Right lobe of liver (tissue), 6 donors: Measurements from ENCODE around the gene ACTL6B. TPM values are rescaled to one million over a fixed set of nuclear protein-coding genes. Genes with fewer than 3 reads are reported as not detected.

Experiments
- ATAC-seq, 4 donors: fragments of 200-7000 bp; cut with Tn5 transposase; one replicate each; pipeline ENCODE4 v1.9.1; 2020; ENCODE audit warnings: mild to moderate bottlenecking in 4 of 4, moderate library complexity in 4 of 4
- DNase-seq, 3 donors: peaks; one replicate each; pipeline ENCODE4 v3.0.0-alpha.2; 2020
- H3K27ac ChIP-seq, 3 donors: fragments of 200-600 bp; one replicate each; pipeline ENCODE4 v1.8.0; 2022
- H3K27me3 ChIP-seq, 2 donors: fragments of 200-600 bp; one replicate each; pipeline ENCODE4 v1.8.0; 2022
- H3K36me3 ChIP-seq, 4 donors: fragments of 200-600 bp; sonication (generic) in 1 of 4; one replicate each; pipeline versions ENCODE4 v1.5.1 to v1.8.0; 2017 to 2022; ENCODE audit warnings: control low read depth in 1 of 4
- H3K4me1 ChIP-seq, 4 donors: fragments of 200-600 bp; sonication (generic) in 1 of 4; one replicate each; pipeline versions ENCODE4 v1.5.1 to v1.8.0; 2017 to 2022; ENCODE audit warnings: control low read depth in 1 of 4
- H3K4me3 ChIP-seq, 3 donors: fragments of 200-600 bp; one replicate each; pipeline ENCODE4 v1.8.0; 2022
- H3K9me3 ChIP-seq, 4 donors: fragments of 200-600 bp; sonication (generic) in 1 of 4; one replicate each; pipeline versions ENCODE4 v1.5.1 to v1.8.0; 2017 to 2022; ENCODE audit warnings: control low read depth in 1 of 4
- POLR2A ChIP-seq: fragments of 450-650 bp; IDR thresholded peaks from one replicate; pipeline ENCODE4 v1.6.1; 2017; ENCODE audit warnings: antibody characterized with exemption, mild to moderate bottlenecking
- WGBS: methylation state at CpG from one replicate; pipeline ENCODE4 v1.1.6; 2018; ENCODE audit warnings: low coverage, low lambda C conversion rate; ENCODE audit not compliant: insufficient coverage; ENCODE audit errors: missing lambda C conversion rate; 5-methylcytosine and 5-hydroxymethylcytosine counted together
- intact Hi-C, 2 donors: fragments of 100-400 bp; cut with DNase I; formaldehyde crosslinking; loops; one replicate each; pipeline versions ENCODE4 v1.11.2 to v1.14.1; 2022
- total RNA-seq, 6 experiments: library from RNA; depleted of rRNA in 2 of 6; stranded (reverse); fragments of >200 nt in 2 of 6; fragmentation: NEBNext Ultra II Directional in 3 of 6; extraction: Animal tissue kit (Norgen Biotek cat#: 25700) in 3 of 6; gene quantifications; one replicate each; pipeline versions ENCODE4 v1.1.0 to v1.2.4, GENCODE V29; 2016 to 2023
- TF ChIP-seq, protein P1 (sequence below), 4 donors: fragments of 200-600 bp in 3 of 4; fragments of 450-650 bp in 1 of 4; IDR thresholded peaks; one replicate each; pipeline versions ENCODE4 v1.5.1 to v1.8.0; 2016 to 2022; ENCODE audit warnings: antibody characterized with exemption in 4 of 4, mild to moderate bottlenecking in 2 of 4
- donor health status: DM: no; HTN: yes; CAD: no.
- donor health status: DM: no; HTN: no; CAD: no.
- donor health status: DM: no; HTN: no; CAD: no.
- donor health status: DM: no; HTN: yes; CAD: no.
- donor health status: DM: no; HTN: yes; CAD: no.

The ACTL6B gene
- total RNA-seq, 6 experiments from 2014 or later = not detected

DNA sequence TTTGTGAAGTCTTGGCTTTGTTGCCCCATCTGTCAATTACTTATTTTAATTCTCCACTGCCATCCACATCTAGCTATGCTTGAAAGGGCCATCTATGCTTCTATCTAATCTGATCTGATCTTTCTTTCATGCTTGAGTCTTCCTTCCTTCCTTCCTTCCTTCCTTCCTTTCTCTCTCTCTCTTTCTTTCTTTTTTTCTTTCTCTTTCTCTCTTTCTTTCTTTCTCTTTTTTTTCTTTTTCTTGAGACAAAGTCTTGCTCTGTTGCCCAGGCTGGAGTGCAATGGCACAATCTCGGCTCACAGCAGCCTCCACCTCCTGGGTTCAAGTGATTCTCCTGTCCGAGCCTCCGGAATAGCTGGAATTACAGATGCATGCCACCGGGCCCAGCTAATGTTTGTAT, 26.2 kb downstream of the ACTL6B start:
- DNase-seq (no peak), ATAC-seq (no peak)
- Histone ChIP-seq H3K36me3 (peaks cover 0 to 75% (median 40%) of the 10 kb centered on the region in 4 donors), H3K9me3 (no peaks in the 10 kb centered on the region), H3K4me3 (no peak overlapping the region), H3K4me1 (peaks cover 0 to 16% (median 9%) of the 10 kb centered on the region in 4 donors), H3K27me3 (no peaks in the 10 kb centered on the region), H3K27ac (no peak overlapping the region)
- TF ChIP-seq POLR2A = no peak
- TF ChIP-seq, protein P1, sequence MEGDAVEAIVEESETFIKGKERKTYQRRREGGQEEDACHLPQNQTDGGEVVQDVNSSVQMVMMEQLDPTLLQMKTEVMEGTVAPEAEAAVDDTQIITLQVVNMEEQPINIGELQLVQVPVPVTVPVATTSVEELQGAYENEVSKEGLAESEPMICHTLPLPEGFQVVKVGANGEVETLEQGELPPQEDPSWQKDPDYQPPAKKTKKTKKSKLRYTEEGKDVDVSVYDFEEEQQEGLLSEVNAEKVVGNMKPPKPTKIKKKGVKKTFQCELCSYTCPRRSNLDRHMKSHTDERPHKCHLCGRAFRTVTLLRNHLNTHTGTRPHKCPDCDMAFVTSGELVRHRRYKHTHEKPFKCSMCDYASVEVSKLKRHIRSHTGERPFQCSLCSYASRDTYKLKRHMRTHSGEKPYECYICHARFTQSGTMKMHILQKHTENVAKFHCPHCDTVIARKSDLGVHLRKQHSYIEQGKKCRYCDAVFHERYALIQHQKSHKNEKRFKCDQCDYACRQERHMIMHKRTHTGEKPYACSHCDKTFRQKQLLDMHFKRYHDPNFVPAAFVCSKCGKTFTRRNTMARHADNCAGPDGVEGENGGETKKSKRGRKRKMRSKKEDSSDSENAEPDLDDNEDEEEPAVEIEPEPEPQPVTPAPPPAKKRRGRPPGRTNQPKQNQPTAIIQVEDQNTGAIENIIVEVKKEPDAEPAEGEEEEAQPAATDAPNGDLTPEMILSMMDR (IDR thresholded peaks at IDR 0.05) = no peak
- intact Hi-C loops = loop anchor here in 1 of 2 donors (10.0 kb wide), 1 partner anchor 55 kb away; no protein-coding TSS in a partner anchor
- WGBS = 87% methylated on average over 4 of the region's 4 CpGs

DNA sequence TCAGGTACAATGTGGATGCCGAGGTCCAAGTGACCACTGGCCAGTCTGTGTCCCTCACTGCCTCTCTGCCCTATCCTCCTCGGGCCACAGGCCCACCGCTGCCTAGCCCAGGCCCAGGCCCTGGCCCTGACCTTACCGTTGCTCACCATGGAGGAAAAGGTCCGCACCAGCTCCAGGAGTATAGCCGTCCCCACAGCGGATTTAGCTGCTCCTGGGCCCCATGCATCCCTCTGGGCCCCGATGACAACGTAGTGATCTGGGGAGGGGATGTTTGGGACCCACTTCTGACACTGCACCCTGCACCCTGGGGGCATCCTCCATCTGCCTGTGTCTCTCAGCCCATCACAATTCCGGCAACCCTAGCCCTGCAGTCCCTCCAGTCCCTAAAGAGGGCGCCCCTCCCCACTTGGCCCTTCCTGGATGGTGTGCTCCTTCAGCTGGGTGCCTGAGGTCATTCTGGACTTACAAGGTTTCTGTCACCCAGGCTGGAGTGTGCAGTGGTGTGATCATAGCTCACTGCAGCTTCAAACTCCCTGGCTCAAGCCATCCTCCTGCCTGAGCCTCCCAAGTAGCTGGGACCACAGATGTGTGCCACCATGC, 27.0 kb downstream of the ACTL6B start:
- Histone ChIP-seq H3K27ac (no peak overlapping the region), H3K36me3 (peaks cover 0 to 73% (median 39%) of the 10 kb centered on the region in 4 donors), H3K4me1 (peaks cover 0 to 18% (median 9%) of the 10 kb centered on the region in 4 donors), H3K4me3 (no peak overlapping the region), H3K27me3 (no peaks in the 10 kb centered on the region), H3K9me3 (no peaks in the 10 kb centered on the region)
- WGBS = 84% methylated on average over 5 of the region's 11 CpGs
- intact Hi-C loops = loop anchor here in 1 of 2 donors (10.0 kb wide), 1 partner anchor 56 kb away; no protein-coding TSS in a partner anchor
- ATAC-seq = no peak
- no peak for TF ChIP-seq POLR2A
- TF ChIP-seq, protein P1 (IDR thresholded peaks at IDR 0.05) = peak in 2 of 4 donors; percentile 18 to 19
- DNase-seq = peak in 1 of 3 donors; percentile 19

DNA sequence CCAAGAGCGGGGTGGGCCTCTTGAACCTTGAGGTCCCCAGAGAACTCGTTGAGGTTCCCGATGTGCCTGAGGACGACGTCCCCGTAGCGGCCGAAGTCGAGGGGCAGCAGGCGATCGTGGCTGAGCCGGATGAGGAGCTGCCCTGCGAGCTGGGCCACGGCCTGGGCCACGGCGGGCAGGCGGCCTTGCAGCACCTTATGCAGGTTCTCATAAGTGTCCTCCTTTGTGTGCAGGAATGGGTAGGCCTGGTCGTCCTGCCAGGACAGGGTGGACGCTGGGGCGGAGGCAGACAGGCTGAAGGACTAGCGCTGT, 29.1 kb downstream of the ACTL6B start:
- Histone ChIP-seq H3K27ac (peak overlapping the region in 1 of 3 donors; percentile 64), H3K27me3 (no peaks in the 10 kb centered on the region), H3K9me3 (no peaks in the 10 kb centered on the region), H3K4me1 (peaks cover 0 to 33% (median 17%) of the 10 kb centered on the region in 4 donors), H3K4me3 (no peak overlapping the region), H3K36me3 (peaks cover 0 to 60% (median 31%) of the 10 kb centered on the region in 4 donors)
- ATAC-seq (peak in 3 of 4 donors; percentile 1 to 9 (median 4)), DNase-seq (peak in 1 of 3 donors; percentile 26)
- TF ChIP-seq, protein P1 (IDR thresholded peaks at IDR 0.05) = no peak
- no peak for TF ChIP-seq POLR2A
- no CpG with 5 or more reads among the region's 21 CpGs for WGBS
- intact Hi-C loops = loop anchor here in 1 of 2 donors (10.0 kb wide), 1 partner anchor 58 kb away; no protein-coding TSS in a partner anchor

DNA sequence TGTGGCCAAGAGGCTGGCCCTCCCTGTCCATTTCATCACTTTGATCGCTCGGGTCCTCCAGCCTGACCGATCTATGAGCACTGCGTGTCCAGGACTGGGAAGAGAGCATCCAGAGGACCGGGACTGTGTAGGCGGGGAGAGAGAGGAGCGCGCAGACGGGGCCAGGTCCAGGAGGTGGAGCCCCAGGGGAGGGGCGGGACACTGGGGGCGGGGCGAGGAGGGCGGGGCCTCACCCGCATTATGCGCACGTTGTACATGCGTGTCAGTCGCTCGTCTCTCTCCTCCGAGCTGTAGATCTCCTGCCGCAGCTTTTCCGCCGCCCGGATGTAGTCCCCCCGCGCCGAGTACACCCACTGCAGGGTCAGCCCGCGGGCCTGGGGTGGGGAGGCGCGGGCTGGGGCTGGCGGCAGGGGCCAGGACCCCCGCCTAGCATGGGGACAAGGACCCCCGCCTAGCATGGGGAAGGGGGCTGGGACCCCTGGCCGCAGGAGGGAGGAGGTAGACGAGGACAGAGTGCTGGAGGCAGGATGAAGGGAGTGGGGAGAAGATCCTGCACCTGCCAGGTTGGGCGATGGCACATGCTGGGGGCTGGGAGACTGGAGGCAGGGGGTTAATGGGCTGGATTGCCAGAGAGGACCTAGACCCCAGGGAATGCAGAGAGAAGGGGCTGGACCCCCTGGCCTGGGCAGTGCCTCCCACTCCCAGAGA, 29.6 kb downstream of the ACTL6B start:
- H3K36me3 ChIP-seq = peaks cover 0 to 55% (median 29%) of the 10 kb centered on the region in 4 donors
- H3K9me3 ChIP-seq = no peaks in the 10 kb centered on the region
- H3K4me3 ChIP-seq = no peak overlapping the region
- ATAC-seq (peak; percentile 90 to 93 (median 92)), DNase-seq (peak; percentile 89 to 94 (median 92))
- H3K27ac ChIP-seq = peak overlapping the region in 2 of 3 donors; percentile 11 to 64
- H3K4me1 ChIP-seq = peaks cover 0 to 38% (median 20%) of the 10 kb centered on the region in 4 donors
- intact Hi-C loops = loop anchor here in 1 of 2 donors (10.0 kb wide), 1 partner anchor 58 kb away; no protein-coding TSS in a partner anchor
- 25% methylated on average over 4 of the region's 37 CpGs for WGBS
- no peaks in the 10 kb centered on the region for H3K27me3 ChIP-seq
- TF ChIP-seq, protein P1 (IDR thresholded peaks at IDR 0.05) = no peak
- peak; percentile 17 for TF ChIP-seq POLR2A
